ENCODE measurements around the gene RBMX.
"Not testable (repeated sequence)": the region's sequence is repeated elsewhere in the genome, so short reads cannot be mapped to it uniquely, and the experiment has no call there.

The RBMX gene

DNA sequence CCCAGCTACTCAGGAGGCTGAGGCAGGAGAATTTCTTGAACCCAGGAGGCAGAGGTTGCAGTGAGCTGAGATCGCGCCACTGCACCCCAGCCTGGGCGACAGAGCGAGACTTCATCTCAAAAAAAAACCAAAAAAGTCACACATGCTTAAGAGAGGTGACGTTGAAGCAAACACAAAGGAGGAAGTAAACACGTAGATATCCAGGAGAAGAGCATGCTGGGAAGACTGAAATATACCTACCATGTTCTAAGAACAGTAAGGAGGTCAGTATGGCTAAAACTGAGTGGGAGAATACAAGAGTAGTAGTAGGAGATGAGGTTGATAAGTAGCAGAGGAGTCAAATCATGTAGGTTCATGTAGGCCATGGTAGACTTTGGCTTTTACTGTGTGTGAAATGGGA is 10.1 kb upstream of the RBMX start:
- DNase-seq = not testable (repeated sequence)

DNA sequence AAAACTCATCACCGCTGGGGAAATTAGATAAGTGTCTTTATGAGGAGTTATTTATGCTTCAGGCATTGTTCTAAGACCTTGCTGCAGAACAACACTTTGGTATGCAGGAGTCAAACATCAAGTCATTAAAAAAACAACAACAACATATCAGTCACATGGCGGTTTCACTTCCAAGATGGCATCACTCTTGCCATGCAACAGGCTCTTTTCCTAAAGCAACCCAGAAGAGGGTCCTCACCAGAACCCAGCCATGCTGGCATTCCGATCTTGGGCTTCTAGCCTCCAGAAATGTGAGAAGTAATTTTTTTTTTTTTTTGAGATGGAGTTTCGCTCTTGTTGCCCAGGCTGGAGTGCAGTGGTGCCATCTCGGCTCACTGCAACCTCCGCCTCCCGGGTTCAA is 8.7 kb upstream of the RBMX start:
- no peak for DNase-seq

DNA sequence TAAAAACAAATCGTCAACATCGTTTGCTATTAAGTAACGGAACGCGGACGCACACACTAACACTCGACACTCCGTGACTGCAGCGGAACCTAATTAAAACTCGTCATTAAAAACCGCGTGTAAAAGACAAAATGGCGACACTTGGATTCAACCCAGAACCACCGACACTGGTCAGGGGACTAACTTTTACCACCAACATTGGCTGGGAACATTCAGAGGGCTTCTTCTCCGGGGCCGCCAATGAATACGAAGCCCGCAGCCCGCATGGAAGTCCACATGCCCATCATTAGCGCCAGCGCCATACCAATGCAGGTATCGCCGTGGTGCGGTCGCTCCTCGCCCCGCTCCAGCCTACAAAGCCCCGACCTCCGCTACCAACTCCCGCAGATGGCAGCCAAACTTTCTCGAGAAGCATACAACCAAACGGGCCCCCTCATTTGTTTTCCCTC is 498 bp downstream of the RBMX start:
- DNase-seq = no peak

DNA sequence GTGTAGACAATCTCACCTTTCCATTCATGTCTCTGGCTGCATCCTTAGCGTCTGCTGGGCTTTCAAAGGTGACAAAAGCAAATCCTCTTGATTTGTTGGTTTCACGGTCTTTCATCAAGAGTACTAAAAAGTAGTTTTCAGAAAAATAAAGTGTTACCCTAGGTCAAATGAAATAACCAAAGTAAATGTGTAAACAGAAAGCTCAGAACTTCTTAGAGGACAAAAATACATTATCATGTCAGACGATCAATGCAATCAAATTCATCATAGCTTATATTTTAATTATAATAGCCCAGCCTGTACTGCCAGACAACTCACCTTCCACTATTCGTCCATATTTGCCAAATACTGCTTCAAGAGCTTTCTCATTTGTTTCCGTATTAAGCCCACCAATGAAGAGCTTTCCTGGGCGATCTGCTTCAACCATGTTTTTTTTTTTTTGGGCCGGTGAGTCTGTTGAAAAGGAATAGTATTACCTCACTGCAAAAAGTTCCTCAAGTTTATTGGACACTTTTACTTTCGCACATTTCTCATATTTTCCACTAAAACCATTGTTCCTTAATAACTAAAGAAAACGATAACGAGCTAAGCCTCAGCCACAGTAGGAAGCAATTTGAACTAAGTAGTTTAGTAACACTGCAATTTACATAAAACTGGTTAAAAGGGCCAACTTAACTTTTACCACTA is 1.4 kb downstream of the RBMX start:
- DNase-seq = no peak

DNA sequence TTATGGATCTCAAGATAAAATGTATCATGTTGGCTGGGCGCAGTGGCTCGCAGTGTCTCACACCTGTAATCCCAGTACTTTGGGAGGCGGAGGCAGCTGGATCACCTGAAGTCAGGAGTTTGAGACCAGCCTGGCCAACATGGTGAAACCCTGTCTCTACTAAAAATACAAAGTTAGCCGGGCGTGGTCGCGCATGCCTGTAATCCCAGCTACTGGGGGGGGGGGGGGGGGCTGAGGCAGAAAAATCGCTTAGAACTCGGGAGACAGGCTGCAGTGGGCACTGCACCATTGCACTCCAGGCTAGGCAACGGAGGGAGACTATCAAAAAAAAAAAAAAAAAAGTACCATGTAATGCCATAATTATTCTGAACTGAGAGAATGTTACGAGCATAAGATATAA is 2.1 kb downstream of the RBMX start:
- DNase-seq = no peak

DNA sequence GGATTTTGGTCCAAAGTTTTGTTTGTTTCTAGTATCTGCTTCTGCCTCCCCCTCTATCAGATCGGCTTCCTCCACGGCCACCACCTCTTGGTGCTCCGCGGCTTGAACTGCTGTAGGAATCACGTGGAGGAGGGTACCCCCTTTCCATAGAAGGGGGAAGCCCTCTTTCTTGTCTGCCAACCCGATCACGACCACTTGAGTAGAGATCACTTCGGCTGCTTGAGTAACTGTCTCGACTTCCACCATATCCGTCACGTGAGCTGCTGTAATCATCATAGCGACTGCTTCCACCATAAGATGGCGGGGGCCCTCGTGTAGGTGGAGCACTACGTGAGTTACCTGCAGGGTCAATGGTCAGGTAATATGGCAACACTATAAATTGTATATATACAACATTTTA is 6.4 kb downstream of the RBMX start:
- DNase-seq = not testable (repeated sequence)

DNA sequence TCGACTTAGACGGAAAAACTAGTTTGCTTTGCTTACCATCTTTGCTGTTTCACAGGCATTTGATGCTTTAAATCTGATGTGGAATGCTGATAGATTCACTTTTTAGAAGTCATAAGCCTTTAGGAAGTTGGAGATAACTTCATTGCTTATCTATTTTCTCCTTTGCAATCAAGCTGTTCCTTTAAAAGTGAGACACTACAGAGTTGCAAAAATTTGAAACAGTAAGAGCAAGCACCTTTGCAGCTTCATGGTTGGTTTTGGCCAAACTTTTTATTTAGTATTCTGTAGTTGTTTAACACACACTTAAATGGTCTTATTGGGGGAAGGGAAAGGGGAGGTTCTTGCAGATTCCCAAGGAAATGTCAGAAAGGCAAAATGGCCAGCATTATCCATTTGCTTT is 7.3 kb downstream of the RBMX start:
- DNase-seq = not testable (repeated sequence)

DNA sequence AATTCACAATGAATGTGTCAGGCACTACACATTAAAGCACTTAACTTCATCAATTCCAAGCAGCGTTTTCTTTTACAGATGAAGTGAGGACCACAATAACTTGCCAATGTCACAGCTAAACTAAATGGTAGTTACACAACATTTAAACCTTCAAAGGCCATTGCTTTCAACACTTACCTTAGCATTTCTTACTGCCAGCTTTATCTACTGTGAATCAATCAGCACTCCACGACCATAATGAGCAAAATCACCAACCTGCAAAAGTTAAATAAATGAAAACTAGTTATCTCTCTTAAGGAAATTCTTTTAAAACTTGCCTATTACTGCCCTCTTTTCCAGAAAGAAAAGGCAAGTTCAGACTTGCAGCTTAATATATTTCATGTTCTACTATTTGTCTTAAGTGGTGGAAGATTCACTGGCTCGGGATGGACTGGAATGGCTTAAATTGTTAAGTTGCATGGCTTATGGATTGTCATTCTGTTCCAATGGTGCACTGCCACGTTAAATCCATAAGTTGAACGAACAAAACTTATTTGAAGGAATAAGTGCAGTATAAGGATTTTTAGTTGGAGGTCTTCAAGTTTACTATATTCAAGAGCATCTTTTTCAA is 8.3 kb downstream of the RBMX start:
- no peak for DNase-seq

DNA sequence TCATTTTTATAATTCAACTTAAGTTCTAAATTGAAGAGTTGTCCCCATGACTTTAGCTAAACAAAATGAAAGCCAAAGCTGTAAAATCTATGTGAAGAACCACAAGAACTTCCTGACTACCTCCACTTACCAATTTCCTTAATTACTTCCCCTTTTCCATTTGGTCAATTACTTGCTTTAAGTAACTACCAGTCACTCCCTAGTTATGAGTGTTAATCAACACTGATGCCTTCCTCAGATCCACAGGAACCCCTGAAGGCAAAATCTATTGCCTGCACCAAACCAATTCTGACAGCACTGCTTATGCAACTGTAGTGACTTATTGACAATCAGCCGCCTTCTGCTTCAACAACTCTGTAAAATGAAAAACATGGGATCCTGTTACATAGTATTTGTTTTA is 10.5 kb downstream of the RBMX start:
- DNase-seq = no peak

DNA sequence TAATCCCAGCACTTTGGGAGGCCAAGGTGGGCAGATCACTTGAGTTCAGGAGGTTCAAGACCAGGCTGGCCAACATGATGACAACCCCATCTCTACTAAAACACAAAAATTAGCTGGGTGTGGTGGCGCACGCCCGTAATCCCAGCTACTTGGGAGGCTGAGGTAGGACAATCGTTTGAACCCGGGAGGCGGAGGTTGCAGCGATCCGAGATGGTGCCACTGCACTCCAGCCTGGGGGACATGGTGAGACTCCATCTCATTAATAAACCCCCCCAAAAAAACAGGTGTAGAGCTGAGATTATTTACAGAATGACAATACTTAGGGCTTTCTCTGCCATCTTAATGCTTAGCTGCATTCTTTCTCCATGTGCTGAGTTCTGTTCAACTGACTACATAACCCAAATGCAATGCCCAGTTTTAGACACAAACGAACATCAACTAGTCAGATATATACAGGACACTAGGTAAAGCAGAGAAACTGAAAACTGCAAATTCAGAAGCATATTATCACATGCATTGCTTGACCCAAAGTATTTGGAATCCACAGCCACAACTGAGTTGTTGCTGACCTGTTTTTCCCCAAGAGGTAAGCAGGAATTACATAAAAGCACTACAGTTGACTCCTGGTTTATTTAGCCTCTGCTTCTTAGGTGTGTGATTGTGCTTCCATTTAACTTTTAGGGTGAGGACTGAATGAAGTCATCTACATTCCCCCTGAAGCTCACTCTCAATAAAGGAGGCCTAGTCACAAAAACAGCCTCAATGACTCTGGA is 12.1 kb downstream of the RBMX start:
- no peak for DNase-seq

DNA sequence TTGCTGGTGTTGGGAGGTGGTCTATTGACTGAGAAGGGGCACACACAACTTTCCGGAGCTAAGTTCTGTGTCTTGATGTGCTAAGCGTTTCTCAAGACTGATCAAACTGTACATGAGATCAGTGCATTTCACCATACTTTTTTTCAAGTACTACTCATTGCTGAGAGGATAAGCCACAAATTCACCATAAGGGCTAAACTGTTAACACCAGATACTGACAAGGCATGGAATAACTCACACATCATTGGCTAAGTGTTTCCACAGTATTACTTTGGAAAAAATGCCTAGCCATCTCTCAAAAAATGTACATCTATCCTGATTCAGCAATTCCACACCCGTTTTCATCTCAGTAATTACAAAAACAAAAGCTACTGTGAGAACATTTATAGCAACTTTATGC is 13.0 kb downstream of the RBMX start:
- no peak for DNase-seq

DNA sequence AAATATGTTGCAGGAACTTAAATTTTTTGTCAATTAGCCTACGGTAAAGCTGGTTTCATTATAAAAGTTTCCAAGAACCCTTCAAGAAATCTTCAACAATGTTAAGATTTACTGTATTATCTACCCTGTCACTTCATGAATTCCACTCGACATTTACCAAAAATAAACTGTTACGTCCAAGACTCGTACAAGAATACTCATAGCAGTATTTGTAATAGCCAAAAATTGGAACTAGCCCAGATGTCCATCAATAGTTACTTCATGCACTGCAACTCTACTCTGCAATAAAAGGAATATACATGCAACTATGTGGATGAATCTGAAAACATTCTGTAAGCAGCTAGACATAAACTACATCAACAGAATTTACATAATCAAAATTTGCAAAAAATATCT is 13.4 kb downstream of the RBMX start:
- no peak for DNase-seq

DNA sequence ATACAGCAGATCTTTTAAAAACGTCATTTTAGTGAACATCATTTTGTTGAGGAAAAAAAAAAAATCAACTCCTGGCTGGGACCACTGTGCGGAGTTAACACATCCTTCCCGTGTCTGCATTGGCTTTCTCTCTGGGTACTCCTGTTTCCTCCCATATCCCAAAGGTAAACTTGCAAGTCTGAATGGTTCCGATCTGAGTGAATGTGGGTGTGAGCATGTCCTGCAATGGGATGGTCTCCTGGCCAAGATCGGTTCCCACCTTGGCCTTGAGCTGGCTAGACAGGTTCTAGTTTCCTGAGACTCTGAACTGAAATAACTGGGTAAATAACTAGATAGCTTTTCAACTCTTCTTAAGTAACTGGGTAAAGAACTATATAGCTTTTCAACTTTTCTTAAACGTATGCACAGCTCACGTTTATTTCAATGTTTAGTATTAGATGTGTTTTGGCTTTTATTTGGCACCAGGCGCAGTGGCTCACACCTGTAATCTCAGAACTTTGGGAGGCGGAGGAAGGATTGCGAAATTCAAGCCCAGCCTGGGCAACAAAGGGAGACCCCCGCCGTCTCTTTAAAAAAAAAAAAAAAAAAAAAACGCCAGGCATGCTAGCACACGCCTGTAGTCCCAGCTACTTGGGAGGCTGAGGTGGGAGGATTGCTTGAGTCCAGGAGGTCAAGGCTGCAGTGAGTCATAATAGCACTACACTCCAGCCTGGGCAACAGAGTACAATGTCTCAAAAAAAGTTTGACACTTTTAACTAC is 14.0 kb downstream of the RBMX start:
- DNase-seq = no peak

DNA sequence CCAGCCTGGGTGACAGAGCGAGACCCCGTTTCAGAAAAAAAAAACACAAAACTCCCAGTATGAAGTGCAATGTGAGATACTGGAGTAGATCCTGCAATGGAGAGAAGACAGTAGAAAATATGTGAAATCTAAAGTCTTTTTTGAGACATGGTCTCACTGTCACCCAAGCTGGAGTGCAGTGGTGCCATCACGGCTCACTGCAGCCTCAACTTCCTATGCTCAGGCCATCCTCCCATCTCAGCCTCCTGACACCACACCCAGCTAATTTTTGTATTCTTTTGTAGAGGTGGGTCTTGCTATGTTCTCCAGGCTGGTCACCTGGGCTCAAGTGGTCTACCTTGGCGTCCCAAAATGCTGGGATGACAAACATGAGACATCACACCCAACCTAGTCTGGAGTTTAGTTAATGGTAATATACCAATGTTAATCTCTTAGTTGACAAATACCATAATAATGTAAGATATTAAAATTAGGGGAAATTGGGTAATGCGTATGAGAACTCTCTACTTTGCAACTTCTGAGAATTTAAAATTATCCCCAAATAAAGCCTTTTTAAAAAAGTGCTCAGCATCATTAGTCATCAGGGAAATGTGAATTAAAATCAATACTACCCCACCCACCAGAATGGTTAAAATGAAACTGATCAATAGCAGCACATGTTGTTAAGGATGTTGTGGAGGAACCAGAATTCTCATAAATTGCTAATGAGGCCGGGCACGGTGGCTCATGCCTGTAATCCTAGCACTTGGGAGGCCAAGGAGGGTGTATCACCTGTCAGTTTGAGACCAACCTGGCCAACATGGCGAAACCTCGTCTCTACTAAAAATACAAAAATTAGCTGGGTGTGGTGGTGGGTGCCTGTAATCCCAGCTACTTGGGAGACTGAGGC is 15.0 kb downstream of the RBMX start:
- DNase-seq = no peak

DNA sequence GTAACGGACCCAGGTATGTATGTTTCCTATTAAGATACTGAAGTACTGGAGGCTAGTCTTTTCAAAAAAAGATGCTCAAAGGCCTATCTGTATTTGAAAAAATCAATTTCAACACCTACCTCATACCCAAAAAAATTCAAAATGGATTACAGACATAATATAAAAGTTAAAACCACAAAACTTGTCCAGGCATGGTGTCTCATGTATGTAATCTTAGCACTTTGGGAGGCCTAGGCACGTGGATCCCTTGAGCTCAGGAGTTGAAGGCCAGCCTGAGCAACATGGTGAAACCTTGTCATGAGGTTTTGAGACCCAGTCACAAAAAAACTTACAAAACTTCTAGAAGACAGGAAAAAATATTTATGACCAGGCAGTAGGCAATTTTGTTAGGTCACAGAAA is 16.7 kb downstream of the RBMX start:
- DNase-seq = no peak

DNA sequence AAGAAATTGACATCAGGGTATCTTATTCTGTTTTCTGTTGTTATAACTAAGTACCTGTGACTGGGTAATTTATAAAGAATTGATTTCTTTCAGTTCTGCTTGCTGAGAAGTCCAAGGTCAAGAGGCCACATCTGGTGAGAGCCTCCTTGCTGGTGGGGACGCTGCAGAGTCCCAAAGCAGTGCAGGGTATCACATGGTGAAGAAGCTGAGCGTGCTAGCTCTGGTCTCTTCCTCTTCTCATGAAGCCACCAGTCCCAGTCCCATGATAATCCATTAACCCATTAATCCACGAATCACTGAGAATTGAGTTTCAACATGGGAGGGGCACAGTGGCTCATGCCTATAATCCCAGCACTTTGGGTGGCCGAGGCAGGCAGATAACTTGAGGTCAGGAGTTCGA is 18.0 kb downstream of the RBMX start:
- no peak for DNase-seq

DNA sequence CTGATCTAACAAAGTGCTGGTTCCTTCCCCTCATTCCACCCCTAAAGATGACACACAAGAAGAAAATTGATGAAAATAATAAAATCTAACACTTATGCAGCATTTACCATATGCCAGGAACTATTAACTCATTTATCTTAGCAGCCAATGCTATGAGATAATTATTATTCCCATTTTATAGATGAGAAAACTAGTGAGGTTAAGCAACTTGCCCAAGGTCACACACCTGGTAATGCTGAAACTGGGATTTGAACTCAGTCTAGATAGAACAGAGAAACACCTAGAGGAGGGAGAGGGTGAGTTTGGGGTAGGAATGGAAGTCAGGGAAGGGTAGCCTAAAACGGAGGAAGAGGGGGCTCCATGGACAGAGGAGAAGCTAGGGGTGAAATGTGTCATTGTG is 18.6 kb downstream of the RBMX start:
- no peak for DNase-seq

DNA sequence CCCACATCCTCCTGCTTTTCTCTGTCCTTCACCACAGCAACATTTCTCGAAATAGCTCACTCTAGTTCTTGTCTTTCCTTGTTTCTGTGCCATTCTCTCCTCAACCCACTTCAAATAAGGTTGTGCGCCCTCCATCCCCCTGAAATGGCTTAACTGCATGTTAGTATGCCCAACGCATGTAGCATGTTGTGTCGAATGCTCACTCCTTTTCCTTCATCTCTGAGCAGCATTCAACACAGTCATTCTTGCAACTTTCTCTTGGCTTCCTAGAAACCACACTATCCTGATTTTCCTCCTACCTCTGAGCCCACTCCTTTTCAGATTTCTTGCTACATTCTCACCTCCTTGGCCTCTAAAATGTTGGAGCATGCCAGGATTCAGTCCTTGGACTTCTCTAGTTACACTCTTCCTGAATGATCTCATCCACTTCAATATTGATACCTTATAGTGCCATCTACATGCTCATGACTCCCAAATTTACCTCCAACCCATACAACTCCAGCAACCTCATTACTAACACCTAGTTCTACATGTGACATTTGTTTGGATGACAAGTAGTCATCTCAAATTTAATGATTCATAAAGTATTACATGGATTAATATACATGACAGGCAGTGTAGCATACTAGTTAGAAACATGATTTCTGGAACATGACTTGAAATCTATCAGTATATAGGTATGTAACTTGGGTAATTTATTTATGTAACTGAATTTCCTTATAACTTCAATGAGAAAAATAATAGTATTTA is 22.3 kb downstream of the RBMX start:
- DNase-seq = no peak

DNA sequence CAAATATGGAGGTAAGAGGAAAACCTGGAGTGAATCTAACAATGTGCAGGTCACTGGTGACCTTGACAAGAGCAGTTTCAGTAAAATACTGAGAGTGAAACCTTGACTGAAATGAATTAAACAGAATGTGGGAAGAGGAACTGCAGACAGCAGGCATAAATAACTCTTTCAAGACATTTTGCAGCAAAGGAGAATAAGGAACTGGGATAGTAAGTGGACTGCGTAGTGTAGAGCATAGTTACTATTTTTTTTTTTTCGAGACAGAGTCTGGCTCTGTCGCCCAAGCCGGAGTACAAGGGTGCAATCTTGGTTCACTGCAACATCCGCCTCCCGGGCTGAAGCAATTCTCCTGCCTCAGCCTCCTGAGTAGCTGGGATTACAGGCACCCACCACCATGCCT is 24.0 kb downstream of the RBMX start:
- no peak for DNase-seq

DNA sequence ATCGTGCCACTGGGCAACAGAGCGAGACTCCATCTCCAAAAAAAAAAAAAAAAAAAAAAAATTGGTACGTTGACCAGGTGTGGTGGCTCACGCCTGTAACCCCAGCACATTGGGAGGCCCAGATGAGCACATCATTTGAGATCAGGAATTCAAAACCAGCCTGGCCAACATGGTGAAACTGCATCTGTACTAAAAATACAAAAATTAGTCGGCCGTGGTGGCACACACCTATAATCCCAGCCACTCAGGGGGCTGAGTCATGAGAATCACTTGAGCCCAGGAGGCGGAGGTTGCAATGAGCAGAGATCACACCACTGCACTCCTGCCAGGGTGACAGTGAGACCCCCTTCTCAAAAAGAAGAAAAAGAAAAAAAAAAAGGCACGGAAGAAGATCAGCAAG is 24.5 kb downstream of the RBMX start:
- no peak for DNase-seq

DNA sequence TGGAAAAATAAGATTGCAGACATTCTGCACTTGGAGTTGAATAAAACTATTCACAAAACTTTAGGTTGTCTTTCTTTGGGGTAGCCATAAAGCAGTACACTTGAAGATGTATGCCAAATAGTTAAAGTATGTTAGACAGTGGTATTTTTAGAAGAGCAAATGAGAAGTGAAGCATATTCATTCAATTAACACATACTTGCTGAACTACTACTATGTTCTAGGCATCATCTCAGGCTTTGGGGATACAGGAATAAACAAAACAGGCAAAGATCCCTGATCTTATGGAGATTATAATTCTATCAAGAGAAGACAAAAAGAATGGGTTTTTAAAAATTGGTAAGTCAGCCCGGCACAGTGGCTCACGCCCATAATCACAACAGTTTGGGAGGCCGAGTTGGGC is 29.0 kb downstream of the RBMX start:
- DNase-seq = no peak
